A204.1 (cell line): ENCODE measurements around the gene RAB39B.

ENCODE experiments used
- FAIRE-seq: peaks from 2 replicates; lab custom pipeline; 2012; peaks lifted over from hg19 to GRCh38; lab: Jason Lieb, UNC

Gene RAB39B

GRCh38 chrX:155215443-155216178 lies 48.7 kb downstream of the RAB39B start:
- no peak for FAIRE-seq

DNA sequence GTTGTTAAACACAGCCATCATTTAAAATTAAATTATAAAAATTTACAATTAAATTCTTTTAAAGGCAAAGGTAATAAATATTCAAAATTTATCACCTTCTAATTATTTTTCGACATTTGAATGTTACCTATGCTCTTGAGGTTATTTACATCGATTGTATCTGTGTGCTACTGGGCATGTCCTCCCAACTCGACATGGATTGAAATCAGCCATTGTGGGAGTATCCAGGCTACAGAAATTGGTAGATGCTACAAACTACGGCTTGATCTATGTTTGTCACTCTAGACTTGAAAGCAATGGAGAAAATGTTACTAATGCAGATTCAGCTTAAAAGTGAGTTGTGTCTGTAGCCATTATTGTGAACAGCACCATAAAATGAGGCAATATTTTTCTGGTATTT lies 50.6 kb downstream of the RAB39B start:
- FAIRE-seq: no peak

DNA sequence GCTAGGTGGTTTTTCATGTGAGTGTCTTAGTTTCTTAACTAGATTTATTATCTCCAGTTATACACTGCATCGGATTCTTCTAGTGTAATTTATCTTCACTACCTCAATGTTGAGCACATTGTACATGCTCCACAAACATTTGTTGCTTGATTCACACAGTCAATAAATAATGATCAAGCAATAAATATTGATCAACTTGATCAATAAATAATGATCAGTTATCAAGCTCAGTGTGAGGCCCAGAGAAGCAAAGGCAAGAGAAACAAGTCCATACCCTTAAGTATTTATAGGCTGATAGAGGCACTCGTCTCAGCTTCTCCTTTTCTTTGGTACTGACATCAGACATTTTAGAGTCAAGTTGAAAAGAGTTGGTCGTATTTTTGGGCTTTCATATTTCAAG lies 53.1 kb downstream of the RAB39B start:
- FAIRE-seq: no peak
